Measurements from ENCODE around the gene STIM1. TPM values are rescaled to one million over a fixed set of nuclear protein-coding genes. Genes with fewer than 3 reads are reported as not detected.

The STIM1 gene
- total and polyA plus RNA-seq, 10 of the 15 experiments (the other 5 are each of a cell fraction or from before 2014, with no cell fraction given), result 8.6 to 57.7 (median 29.3) TPM

GRCh38 chr11:4134806-4135205 lies 279.3 kb downstream of the STIM1 start:
- no TSS peak for BruUV-seq (replicated peaks)
- in situ Hi-C loops (cut with MboI) (no loop called here), intact Hi-C loops (cut with micrococcal nuclease; ENCODE audit: unreplicated experiment) (no loop called here)
- H3K4me1 ChIP-seq (ENCODE audit: control insufficient read depth, insufficient read depth, low read length), result no peaks in the 10 kb centered on the region
- peaks cover 8% of the 10 kb centered on the region; the same call in 2 of the 3 replicates for H3K9me3 ChIP-seq (replicated peaks; ENCODE audit: control insufficient read depth, insufficient read depth, low read length)
- FAIRE-seq (no peak), ATAC-seq (no peak), DNase-seq (ENCODE audit: low read depth, low spot score) (no peak)
- H3K36me3 ChIP-seq (ENCODE audit: control insufficient read depth in 2 of 2, insufficient read depth in 2 of 2, low read length in 1 of 2), result peaks cover 2 to 27% of the 10 kb centered on the region in 2 experiments
- ChIA-PET POLR2A (no interaction called here), RAD21 (ENCODE audit: unreplicated experiment) (interaction anchor here (0.7 kb wide), 1 partner anchor 53 kb away, joined by 3 read pairs; no protein-coding TSS in a partner anchor), CTCF (no interaction called here), SMC1A (ENCODE audit: uncharacterized antibody, unreplicated experiment) (interaction anchor here (1.1 to 1.7 kb wide), 2 partner anchors 9 to 11 kb away, joined by 3 to 4 read pairs; no protein-coding TSS in a partner anchor)
- H2AFZ ChIP-seq (ENCODE audit: control insufficient read depth, low read depth, low read length), result no peak overlapping the region
- no peak overlapping the region for H3K4me2 ChIP-seq (ENCODE audit: control insufficient read depth, insufficient read depth)
- no peak overlapping the region for H3K4me3 ChIP-seq
- no peaks in the 10 kb centered on the region for H3K79me2 ChIP-seq (ENCODE audit: control insufficient read depth, insufficient read depth, low read length)
- H3K27me3 ChIP-seq (replicated peaks in 1 of 2; ENCODE audit: control insufficient read depth in 2 of 2, insufficient read depth in 2 of 2, low read length in 1 of 2), result no peaks in the 10 kb centered on the region
- H3K9ac ChIP-seq (ENCODE audit: control insufficient read depth, insufficient read depth, low read length), result no peak overlapping the region
- H3K27ac ChIP-seq (ENCODE audit: control insufficient read depth, insufficient read depth), result no peak overlapping the region
- no peaks in the 10 kb centered on the region for H4K20me1 ChIP-seq (ENCODE audit: control insufficient read depth, insufficient read depth)
- TF ChIP-seq YBX1 (IDR thresholded peaks at IDR 0.05), result no peak
- TF ChIP-seq SIX5 (IDR thresholded peaks at IDR 0.05; ENCODE audit: low read depth, low read length, severe bottlenecking), result no peak
- TF ChIP-seq USF1 (IDR thresholded peaks at IDR 0.05; ENCODE audit: borderline replicate concordance, extremely low read length, insufficient read depth, low read depth, low read length), result no peak
- no peak for TF ChIP-seq NFYB (IDR thresholded peaks at IDR 0.05; ENCODE audit: insufficient read depth, low read depth, low read length)
- no peak for TF ChIP-seq ZBTB40 (IDR thresholded peaks at IDR 0.05; ENCODE audit: borderline replicate concordance)
- TF ChIP-seq JUNB (IDR thresholded peaks at IDR 0.05), result no peak
- no peak for TF ChIP-seq EGR1 (IDR thresholded peaks at IDR 0.05; ENCODE audit: borderline replicate concordance in 1 of 2, low read depth in 2 of 2, low read length in 2 of 2)
- no peak for TF ChIP-seq DPF2 (IDR thresholded peaks at IDR 0.05)
- TF ChIP-seq SRF (IDR thresholded peaks at IDR 0.05; ENCODE audit: low read depth in 2 of 2, low read length in 2 of 2), result no peak
- TF ChIP-seq ESRRA (IDR thresholded peaks at IDR 0.05; ENCODE audit: low read length), result no peak
- no peak for TF ChIP-seq EED (IDR thresholded peaks at IDR 0.05; ENCODE audit: low read depth)
- no peak for TF ChIP-seq MLLT1 (IDR thresholded peaks at IDR 0.05)
- TF ChIP-seq ZNF687 (IDR thresholded peaks at IDR 0.05), result no peak

Measured in GM12878 (cell line).